ENCODE measurements around the gene ABTB2.

ABTB2 gene

DNA sequence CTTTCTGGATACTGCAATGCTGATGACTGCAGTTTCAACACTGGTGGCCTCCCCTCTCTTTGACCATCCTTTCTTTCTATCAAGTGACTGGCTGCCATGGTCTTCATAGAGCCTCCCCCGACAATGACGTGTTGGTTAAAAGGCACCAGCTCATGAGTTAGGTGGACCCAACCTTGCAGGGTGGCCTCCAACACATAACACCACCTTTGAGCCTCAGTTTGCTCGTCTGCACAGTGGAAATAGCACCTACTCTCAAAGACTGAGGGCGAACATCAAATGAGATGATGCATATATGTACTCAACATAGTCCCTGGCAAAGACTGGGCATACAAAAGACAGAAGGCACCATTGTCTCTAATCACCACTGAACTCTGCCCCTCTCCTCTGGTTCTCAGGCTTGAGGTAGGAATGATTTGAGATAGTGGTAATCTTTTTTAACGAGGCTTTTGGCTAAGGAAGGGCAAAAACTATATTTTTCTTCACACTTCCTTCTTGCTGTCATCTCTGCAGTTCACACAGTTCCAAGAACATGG, 133.3 kb downstream of the ABTB2 start:
- H3K27me3 ChIP-seq (ENCODE audit: insufficient read depth, poor library complexity, severe bottlenecking), result no peaks in the 10 kb centered on the region
- H3K27ac ChIP-seq (replicated peaks), result no peak overlapping the region
- no peak for DNase-seq (ENCODE audit: low read depth in 1 of 2, low spot score in 1 of 2)
- TF ChIP-seq, protein P1, sequence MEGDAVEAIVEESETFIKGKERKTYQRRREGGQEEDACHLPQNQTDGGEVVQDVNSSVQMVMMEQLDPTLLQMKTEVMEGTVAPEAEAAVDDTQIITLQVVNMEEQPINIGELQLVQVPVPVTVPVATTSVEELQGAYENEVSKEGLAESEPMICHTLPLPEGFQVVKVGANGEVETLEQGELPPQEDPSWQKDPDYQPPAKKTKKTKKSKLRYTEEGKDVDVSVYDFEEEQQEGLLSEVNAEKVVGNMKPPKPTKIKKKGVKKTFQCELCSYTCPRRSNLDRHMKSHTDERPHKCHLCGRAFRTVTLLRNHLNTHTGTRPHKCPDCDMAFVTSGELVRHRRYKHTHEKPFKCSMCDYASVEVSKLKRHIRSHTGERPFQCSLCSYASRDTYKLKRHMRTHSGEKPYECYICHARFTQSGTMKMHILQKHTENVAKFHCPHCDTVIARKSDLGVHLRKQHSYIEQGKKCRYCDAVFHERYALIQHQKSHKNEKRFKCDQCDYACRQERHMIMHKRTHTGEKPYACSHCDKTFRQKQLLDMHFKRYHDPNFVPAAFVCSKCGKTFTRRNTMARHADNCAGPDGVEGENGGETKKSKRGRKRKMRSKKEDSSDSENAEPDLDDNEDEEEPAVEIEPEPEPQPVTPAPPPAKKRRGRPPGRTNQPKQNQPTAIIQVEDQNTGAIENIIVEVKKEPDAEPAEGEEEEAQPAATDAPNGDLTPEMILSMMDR (IDR thresholded peaks at IDR 0.05; ENCODE audit: insufficient read depth, low read length), result no peak
- TF ChIP-seq POLR2AphosphoS5 (IDR thresholded peaks at IDR 0.05; ENCODE audit: low read depth) (no peak), SPI1 (IDR thresholded peaks at IDR 0.05; ENCODE audit: borderline replicate concordance, low read depth) (no peak), GABPA (IDR thresholded peaks at IDR 0.05; ENCODE audit: low read depth) (no peak)
- TF ChIP-seq, protein P2, sequence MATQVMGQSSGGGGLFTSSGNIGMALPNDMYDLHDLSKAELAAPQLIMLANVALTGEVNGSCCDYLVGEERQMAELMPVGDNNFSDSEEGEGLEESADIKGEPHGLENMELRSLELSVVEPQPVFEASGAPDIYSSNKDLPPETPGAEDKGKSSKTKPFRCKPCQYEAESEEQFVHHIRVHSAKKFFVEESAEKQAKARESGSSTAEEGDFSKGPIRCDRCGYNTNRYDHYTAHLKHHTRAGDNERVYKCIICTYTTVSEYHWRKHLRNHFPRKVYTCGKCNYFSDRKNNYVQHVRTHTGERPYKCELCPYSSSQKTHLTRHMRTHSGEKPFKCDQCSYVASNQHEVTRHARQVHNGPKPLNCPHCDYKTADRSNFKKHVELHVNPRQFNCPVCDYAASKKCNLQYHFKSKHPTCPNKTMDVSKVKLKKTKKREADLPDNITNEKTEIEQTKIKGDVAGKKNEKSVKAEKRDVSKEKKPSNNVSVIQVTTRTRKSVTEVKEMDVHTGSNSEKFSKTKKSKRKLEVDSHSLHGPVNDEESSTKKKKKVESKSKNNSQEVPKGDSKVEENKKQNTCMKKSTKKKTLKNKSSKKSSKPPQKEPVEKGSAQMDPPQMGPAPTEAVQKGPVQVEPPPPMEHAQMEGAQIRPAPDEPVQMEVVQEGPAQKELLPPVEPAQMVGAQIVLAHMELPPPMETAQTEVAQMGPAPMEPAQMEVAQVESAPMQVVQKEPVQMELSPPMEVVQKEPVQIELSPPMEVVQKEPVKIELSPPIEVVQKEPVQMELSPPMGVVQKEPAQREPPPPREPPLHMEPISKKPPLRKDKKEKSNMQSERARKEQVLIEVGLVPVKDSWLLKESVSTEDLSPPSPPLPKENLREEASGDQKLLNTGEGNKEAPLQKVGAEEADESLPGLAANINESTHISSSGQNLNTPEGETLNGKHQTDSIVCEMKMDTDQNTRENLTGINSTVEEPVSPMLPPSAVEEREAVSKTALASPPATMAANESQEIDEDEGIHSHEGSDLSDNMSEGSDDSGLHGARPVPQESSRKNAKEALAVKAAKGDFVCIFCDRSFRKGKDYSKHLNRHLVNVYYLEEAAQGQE (IDR thresholded peaks at IDR 0.05; ENCODE audit: insufficient replicate concordance, low read depth), result no peak
- no peak overlapping the region for H3K4me3 ChIP-seq (replicated peaks; ENCODE audit: insufficient read depth, low read length)

DNA sequence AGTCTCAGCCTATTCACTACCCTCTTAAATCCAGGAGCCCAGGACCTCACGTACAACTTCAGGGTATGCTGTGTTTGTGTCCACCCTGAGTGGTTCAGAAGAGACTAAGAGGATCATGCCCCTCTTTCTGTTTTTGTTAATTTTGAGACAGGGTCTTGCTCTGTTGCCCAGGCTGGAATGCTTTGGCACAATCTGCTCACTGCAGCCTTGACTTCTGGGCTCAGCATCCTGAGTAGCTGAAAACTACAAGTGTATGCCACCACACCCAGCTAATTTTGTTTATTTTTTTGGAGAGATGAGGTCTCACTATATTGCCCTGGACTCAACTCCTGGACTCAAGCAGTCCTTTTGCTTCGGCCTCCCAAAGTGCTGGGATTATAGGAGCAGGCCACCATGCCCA, 133.9 kb downstream of the ABTB2 start:
- Histone ChIP-seq H3K27me3 (ENCODE audit: insufficient read depth, poor library complexity, severe bottlenecking) (no peaks in the 10 kb centered on the region), H3K27ac (replicated peaks) (no peak overlapping the region), H3K4me3 (replicated peaks; ENCODE audit: insufficient read depth, low read length) (no peak overlapping the region)
- DNase-seq (ENCODE audit: low read depth in 1 of 2, low spot score in 1 of 2), result no peak
- TF ChIP-seq SPI1 (IDR thresholded peaks at IDR 0.05; ENCODE audit: borderline replicate concordance, low read depth), result no peak
- TF ChIP-seq, protein P1 (IDR thresholded peaks at IDR 0.05; ENCODE audit: insufficient read depth, low read length), result no peak
- TF ChIP-seq, protein P2 (IDR thresholded peaks at IDR 0.05; ENCODE audit: insufficient replicate concordance, low read depth), result no peak
- no peak for TF ChIP-seq POLR2AphosphoS5 (IDR thresholded peaks at IDR 0.05; ENCODE audit: low read depth)
- no peak for TF ChIP-seq GABPA (IDR thresholded peaks at IDR 0.05; ENCODE audit: low read depth)

DNA sequence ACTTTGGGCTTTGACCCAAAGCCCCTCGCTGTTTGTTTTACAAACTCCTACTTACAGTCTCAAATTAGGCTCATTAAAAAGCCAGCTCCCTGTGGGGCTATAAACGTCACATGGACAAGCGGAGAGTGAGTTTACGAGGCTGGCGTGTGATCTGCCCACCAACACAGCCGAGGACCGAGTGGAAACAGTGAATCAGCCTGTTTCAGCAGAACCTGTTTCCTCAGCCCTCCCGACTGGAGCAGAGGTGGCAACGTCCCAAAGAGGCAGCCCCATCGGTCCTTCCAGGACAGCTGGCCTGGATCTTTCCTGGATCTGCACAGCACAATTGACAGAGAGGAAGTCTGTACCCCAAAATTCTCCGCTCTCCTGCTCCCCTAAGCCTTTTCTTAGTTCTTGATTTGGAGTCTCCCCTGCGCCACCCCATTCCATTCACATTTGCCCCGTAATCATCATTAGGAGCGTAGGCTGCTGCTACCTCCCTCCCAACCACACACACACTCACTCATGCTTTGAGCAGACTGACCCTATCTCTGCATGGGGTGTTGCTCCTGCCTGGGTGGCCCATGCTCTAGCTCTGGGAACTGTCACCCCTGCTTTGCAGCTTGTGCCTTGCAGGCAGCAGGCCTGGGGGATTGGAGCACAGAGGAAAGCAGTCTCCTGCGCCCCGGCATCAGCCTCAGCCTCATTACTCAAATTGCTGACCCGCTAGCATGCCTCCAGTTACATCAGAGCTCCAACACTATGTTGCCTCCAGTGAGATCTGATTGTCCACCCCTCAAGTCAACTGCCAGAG, 134.6 kb downstream of the ABTB2 start:
- no peaks in the 10 kb centered on the region for H3K27me3 ChIP-seq (ENCODE audit: insufficient read depth, poor library complexity, severe bottlenecking)
- TF ChIP-seq, protein P2 (IDR thresholded peaks at IDR 0.05; ENCODE audit: insufficient replicate concordance, low read depth), result no peak
- no peak overlapping the region for H3K4me3 ChIP-seq (replicated peaks; ENCODE audit: insufficient read depth, low read length)
- DNase-seq (ENCODE audit: low read depth in 1 of 2, low spot score in 1 of 2), result no peak
- no peak overlapping the region for H3K27ac ChIP-seq (replicated peaks)
